GM19328 (cell line): ENCODE results near the gene APOBEC3F.
"Not testable (repeated sequence)": the region's sequence is repeated elsewhere in the genome, so short reads cannot be mapped to it uniquely, and the experiment has no call there.

ENCODE experiments used
- ATAC-seq: cut with Tn5 transposase; IDR thresholded peaks from one replicate; pipeline ENCODE4 v1.9.1; 2021; ENCODE audit warnings: mild to moderate bottlenecking, moderate library complexity; ENCODE audit not compliant: unreplicated experiment

APOBEC3F gene

GRCh38 chr22:39026509-39027150 is 14.0 kb upstream of the APOBEC3F start:
- no peak for ATAC-seq

GRCh38 chr22:39027717-39028116 is 12.9 kb upstream of the APOBEC3F start:
- ATAC-seq, result no peak

GRCh38 chr22:39028281-39028680 is 12.4 kb upstream of the APOBEC3F start:
- no peak for ATAC-seq

DNA sequence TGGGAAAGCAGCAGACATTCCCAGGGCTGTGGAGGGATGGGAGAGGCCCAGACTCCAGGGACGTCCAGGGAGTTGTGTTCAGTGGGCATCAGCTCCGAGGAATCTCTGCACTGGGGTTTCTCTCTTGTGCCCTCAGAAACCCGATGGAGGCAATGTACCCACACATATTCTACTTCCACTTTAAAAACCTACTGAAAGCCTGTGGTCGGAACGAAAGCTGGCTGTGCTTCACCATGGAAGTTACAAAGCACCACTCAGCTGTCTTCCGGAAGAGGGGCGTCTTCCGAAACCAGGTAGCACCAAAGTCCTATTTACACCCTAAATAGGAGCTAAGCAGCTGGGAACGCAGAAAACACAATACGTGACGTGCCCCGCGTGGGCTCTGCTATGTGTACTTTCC is 11.4 kb upstream of the APOBEC3F start:
- no peak for ATAC-seq

DNA sequence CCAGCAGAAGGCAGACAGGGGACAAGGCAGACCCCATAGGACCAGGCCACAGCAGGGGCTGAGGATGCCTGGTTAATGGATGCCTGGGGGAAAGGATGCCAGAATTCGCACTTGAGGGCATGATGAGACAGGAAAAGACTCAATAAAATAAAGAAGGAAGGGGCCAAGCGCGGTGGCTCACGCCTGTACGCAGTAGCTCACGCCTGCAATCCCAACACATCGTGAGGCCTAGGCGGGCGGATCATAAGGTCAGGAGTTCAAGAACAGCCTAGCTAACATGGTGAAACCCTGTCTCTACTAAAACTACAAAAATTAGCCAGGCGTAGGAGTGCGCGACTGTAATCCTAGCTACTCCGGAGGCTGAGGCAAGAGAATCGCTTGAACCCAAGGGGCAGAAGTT is 10.0 kb upstream of the APOBEC3F start:
- no peak for ATAC-seq

GRCh38 chr22:39031434-39032295 is 9.0 kb upstream of the APOBEC3F start:
- not testable (repeated sequence) for ATAC-seq

DNA sequence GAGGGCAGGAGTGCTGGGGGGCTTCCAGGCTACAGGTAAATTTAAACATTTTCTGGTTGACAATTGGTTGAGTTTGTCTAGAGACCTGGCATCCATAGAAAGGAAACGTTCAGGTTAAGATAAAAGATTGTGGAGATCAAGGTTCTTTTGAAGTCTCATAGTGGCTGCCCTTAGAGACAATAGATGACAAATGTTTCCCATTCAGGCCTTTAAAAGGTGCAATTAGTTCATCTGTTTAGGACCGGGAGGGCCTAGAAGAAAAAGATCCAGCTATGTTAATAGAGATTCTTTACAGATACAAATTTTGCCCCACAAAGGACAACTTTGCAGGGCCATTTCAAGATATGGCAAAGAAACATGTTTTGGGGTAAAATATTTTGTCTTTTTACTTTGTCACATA is 3.6 kb upstream of the APOBEC3F start:
- not testable (repeated sequence) for ATAC-seq

- ATAC-seq, result no peak
Observed at GRCh38 chr22:39039306-39040126, 1.1 kb upstream of the APOBEC3F start.

DNA sequence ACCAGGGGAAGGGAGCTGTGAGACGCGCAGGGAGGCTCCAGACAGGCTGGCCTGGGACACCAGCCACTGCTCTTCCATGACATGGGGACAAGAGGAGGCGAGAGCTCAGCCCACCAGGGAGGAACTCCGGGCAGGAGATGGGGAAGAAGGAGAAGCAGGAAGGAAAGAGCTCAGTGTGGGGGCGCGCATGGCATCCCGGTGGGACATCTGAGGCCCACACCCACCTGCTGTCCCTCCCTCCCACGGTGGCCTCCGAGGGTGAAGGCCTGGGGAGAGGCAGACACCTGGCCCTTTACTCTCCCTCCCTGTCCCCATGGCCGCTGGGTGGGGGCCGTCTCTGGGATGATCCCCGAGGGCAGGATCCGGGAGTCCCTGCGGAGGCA is 518 bp upstream of the APOBEC3F start:
- ATAC-seq, result not testable (repeated sequence)

GRCh38 chr22:39041908-39042307 is 1.2 kb downstream of the APOBEC3F start:
- ATAC-seq, result no peak

GRCh38 chr22:39043063-39043462 is 2.4 kb downstream of the APOBEC3F start:
- not testable (repeated sequence) for ATAC-seq

GRCh38 chr22:39045136-39045535 is 4.5 kb downstream of the APOBEC3F start:
- ATAC-seq, result not testable (repeated sequence)

DNA sequence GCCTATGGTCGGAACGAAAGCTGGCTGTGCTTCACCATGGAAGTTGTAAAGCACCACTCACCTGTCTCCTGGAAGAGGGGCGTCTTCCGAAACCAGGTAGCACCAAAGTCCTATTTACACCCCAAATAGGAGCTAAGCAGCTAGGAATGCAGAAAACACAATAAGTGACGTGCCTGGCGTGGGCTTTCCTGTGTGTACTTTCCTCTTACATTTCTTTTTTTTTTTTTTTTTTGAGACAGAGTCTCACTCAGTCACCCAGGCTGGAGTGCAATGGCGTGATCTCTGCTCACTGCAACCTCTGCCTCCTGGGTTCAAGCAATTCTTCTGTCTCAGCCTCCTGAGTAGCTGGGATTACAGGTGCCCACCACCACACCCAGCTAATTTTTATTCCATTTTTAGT is 8.8 kb downstream of the APOBEC3F start:
- not testable (repeated sequence) for ATAC-seq

DNA sequence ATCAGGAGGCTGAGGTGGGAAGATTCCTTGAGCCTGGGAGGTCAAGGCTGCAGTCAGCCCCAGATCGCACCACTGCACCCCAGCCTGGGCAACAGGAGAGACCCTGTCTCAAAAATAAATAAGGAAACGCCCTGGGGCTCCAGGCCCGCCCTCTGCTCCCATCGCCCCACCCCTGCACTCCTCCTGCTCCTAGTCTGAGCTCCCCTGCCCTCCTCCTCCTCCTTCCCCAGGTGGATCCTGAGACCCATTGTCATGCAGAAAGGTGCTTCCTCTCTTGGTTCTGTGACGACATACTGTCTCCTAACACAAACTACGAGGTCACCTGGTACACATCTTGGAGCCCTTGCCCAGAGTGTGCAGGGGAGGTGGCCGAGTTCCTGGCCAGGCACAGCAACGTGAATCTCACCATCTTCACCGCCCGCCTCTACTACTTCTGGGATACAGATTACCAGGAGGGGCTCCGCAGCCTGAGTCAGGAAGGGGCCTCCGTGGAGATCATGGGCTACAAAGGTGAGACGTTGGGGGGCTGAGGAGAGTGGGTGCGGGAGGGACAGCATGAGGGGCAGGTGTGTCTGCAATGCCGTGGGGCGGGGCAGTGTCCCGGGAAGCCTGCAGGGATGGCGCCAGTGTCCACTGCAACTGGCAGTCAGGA is 11.3 kb downstream of the APOBEC3F start:
- ATAC-seq, result not testable (repeated sequence)

DNA sequence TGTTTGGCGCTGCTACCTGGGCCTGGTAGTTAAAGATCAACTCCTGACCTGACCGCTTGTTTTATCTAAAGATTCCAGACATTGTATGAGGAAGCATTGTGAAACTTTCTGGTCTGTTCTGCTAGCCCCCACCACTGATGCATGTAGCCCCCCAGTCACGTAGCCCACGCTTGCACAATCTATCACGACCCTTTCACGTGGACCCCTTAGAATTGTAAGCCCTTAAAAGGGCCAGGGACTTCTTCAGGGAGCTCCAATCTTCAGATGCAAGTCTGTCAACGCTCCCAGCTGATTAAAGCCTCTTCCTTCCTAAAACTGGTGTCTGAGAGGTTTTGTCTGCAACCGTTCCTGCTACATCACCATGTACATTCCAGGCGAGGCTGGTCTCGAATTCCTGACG is 15.0 kb downstream of the APOBEC3F start:
- no peak for ATAC-seq

- not testable (repeated sequence) for ATAC-seq
Observed at GRCh38 chr22:39061290-39061689, 20.6 kb downstream of the APOBEC3F start.

- ATAC-seq, result not testable (repeated sequence)
Observed at GRCh38 chr22:39061951-39062350, 21.3 kb downstream of the APOBEC3F start.

- not testable (repeated sequence) for ATAC-seq
Observed at GRCh38 chr22:39063904-39064303, 23.2 kb downstream of the APOBEC3F start.

DNA sequence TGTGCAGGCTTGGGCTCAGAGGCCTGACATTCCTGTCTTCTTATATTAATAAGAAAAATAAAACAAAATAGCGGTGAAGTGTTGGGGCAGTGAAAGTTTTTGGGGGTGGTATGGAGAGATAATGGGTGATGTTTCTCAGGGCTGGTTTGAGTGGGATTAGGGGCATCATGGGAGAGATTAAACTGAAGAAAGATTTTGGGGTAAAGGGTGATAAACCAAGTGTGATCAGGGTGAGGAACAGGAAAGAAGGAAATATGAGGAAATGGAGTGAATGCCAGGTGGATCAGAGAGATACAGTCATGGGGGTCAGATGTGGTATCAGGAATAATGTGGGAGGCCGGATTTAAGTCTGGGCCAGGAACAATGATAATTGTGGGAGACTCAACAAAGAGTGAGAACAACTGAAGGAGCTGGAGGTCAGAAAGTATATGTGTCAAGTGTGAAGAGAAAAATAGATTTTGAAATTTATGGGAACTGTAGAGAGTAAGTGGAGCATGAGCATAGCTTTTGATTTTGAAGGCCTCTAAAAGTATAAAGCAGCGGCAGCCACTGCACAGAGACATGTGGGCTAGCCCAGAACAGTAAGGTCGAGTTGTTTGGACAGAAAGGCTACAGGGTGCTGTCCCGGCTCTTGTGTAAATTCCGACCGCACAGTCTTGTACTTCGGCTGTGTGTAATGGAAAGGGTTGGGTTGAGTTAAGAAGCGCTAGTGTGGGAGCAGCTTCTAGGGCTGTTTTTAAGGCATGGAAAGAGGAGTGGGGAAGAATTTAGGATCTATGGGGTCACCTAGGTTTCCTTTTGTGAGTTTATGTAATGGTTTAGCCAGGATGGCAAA is 26.0 kb downstream of the APOBEC3F start:
- ATAC-seq, result not testable (repeated sequence)
